Measurements from ENCODE around the gene PLEKHM3. TPM values are rescaled to one million over a fixed set of nuclear protein-coding genes. Genes with fewer than 3 reads are reported as not detected.

Gene PLEKHM3
- total and polyA plus RNA-seq, 2 donors (not counting 1 experiment from before 2014, with no cell fraction given) = 5.3 to 20.1 TPM

DNA sequence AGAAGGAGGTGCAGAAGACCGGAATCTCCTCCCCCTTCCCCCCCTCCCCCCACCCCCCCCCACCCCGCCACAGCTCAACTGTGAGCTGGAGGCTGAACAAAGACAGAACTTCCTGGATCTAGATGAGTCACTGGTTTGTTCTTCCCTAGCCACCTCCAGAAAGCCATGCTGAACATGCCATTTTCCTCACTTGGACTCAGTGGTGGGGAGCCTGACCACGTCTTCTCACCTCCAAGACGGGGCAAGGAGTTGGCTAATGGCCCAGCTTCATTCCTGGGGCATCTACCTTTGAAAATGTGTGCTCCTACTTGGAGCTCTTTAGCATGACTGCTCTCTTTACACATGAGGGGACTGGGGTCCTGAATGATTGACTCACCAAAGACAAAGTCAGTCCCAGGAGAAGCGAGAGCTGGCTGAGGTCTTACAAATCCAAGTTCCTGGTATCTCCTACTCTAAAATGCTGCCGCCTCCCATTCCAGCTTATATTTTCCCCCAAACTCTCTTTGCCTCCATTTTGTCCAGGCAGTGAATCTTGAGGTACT lies 233.0 kb downstream of the PLEKHM3 start:
- Histone ChIP-seq H2AFZ (ENCODE audit: low read length) (peak overlapping the region; percentile 88), H3K4me2 (ENCODE audit: extremely low read depth, insufficient read depth, low read length) (peak overlapping the region; percentile 35), H3K9ac (ENCODE audit: insufficient read depth, low read length) (no peak overlapping the region)

DNA sequence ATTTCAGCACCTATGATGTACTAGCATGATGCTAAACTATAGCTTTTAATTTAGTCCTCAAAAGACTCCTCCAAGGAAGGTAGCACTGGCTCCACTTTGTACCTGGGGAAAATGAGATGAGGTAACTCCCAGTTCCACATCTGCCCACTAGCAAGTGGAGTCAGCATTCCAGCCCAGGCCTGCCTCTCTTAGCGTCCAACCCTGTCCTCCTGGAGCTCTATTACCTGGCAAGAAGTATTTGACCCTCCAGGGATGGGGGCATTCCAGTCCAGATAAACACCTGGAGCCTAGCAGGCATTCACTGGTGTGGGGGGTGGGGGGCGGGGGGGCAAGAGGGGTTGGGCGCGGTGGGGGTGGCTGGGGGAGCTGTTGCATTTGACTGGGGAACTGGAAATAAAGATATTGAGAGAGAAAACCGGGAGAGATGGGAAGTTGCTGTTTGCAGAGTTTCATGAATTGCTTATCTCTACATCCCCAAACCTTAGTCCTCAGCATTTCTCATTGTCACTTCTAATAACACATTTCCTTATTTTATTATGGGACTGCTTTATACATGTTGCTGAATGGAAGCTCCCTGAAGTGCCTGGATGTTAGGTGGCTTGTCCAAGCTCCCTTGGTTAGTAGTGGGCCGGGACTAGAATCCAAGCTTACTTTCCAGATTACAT lies 233.6 kb downstream of the PLEKHM3 start:
- no peaks in the 10 kb centered on the region for H3K36me3 ChIP-seq (ENCODE audit: control insufficient read depth, insufficient read depth, low read length)
- no peak for TF ChIP-seq EZH2 (IDR thresholded peaks at IDR 0.05; ENCODE audit: low read length, missing control alignments)
- TF ChIP-seq, protein P1, sequence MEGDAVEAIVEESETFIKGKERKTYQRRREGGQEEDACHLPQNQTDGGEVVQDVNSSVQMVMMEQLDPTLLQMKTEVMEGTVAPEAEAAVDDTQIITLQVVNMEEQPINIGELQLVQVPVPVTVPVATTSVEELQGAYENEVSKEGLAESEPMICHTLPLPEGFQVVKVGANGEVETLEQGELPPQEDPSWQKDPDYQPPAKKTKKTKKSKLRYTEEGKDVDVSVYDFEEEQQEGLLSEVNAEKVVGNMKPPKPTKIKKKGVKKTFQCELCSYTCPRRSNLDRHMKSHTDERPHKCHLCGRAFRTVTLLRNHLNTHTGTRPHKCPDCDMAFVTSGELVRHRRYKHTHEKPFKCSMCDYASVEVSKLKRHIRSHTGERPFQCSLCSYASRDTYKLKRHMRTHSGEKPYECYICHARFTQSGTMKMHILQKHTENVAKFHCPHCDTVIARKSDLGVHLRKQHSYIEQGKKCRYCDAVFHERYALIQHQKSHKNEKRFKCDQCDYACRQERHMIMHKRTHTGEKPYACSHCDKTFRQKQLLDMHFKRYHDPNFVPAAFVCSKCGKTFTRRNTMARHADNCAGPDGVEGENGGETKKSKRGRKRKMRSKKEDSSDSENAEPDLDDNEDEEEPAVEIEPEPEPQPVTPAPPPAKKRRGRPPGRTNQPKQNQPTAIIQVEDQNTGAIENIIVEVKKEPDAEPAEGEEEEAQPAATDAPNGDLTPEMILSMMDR (conservative IDR thresholded peaks at IDR 0.05 in 1 of 2, IDR thresholded peaks at IDR 0.05 in 1 of 2; ENCODE audit: low read depth in 1 of 2, low read length in 2 of 2) = no peak
- no peak overlapping the region for H3K9ac ChIP-seq (ENCODE audit: insufficient read depth, low read length)
- no peak overlapping the region for H2AFZ ChIP-seq (ENCODE audit: low read length)
- no peaks in the 10 kb centered on the region for H3K27me3 ChIP-seq (ENCODE audit: control insufficient read depth, insufficient read depth, low read length)
- no peaks in the 10 kb centered on the region for H3K4me1 ChIP-seq (ENCODE audit: control insufficient read depth, extremely low read depth, insufficient read depth, low read length)
- no peak for DNase-seq (ENCODE audit: low read depth in 2 of 2)
- no peak overlapping the region for H3K4me2 ChIP-seq (ENCODE audit: extremely low read depth, insufficient read depth, low read length)
- H4K20me1 ChIP-seq (ENCODE audit: control insufficient read depth, extremely low read depth, insufficient read depth, low read length) = no peaks in the 10 kb centered on the region
- H3K4me3 ChIP-seq (replicated peaks in 1 of 4; ENCODE audit: control extremely low read depth in 1 of 4, insufficient read depth in 1 of 4, low read depth in 3 of 4, low read length in 4 of 4) = no peak overlapping the region
- H3K79me2 ChIP-seq (ENCODE audit: control insufficient read depth, insufficient read depth, low read length) = no peaks in the 10 kb centered on the region
- H3K27ac ChIP-seq (ENCODE audit: insufficient read depth, low read length) = no peak overlapping the region
- no peaks in the 10 kb centered on the region for H3K9me3 ChIP-seq (ENCODE audit: control insufficient read depth, insufficient read depth, low read depth, low read length)

More for the DNA sequence above, 233.0 kb downstream of the PLEKHM3 start:
- no peaks in the 10 kb centered on the region for H3K4me1 ChIP-seq (ENCODE audit: control insufficient read depth, extremely low read depth, insufficient read depth, low read length)
- DNase-seq (ENCODE audit: low read depth in 2 of 2) = peak; percentile 39 to 84
- H4K20me1 ChIP-seq (ENCODE audit: control insufficient read depth, extremely low read depth, insufficient read depth, low read length) = no peaks in the 10 kb centered on the region
- H3K27ac ChIP-seq (ENCODE audit: insufficient read depth, low read length) = no peak overlapping the region
- TF ChIP-seq, protein P1 (conservative IDR thresholded peaks at IDR 0.05 in 1 of 2, IDR thresholded peaks at IDR 0.05 in 1 of 2; ENCODE audit: low read depth in 1 of 2, low read length in 2 of 2) = no peak
- no peak for TF ChIP-seq EZH2 (IDR thresholded peaks at IDR 0.05; ENCODE audit: low read length, missing control alignments)
- no peaks in the 10 kb centered on the region for H3K27me3 ChIP-seq (ENCODE audit: control insufficient read depth, insufficient read depth, low read length)
- H3K79me2 ChIP-seq (ENCODE audit: control insufficient read depth, insufficient read depth, low read length) = no peaks in the 10 kb centered on the region
- no peaks in the 10 kb centered on the region for H3K36me3 ChIP-seq (ENCODE audit: control insufficient read depth, insufficient read depth, low read length)
- H3K4me3 ChIP-seq (replicated peaks in 1 of 4; ENCODE audit: control extremely low read depth in 1 of 4, insufficient read depth in 1 of 4, low read depth in 3 of 4, low read length in 4 of 4) = no peak overlapping the region
- H3K9me3 ChIP-seq (ENCODE audit: control insufficient read depth, insufficient read depth, low read depth, low read length) = no peaks in the 10 kb centered on the region

DNA sequence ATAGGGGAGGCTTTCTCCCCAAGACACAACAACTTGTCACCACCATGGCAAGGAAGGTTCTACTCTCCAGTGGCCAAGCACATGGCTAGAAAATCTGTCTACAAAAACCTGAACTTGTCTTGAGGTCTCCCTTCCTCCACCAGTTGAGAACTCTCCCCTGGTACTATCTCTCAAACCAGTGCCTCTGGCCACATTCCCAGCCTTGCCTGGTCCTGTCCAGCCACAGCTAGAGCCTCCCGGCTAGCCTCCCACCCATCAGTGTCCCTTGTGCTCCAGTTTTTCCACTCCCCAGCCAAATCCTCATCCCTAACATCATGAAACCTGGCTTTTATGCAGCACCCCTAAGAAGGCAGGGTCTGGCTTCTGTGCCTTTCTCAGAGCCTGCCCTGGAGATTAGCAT lies 234.4 kb downstream of the PLEKHM3 start:
- Histone ChIP-seq H3K27ac (ENCODE audit: insufficient read depth, low read length) (no peak overlapping the region), H3K36me3 (ENCODE audit: control insufficient read depth, insufficient read depth, low read length) (no peaks in the 10 kb centered on the region), H4K20me1 (ENCODE audit: control insufficient read depth, extremely low read depth, insufficient read depth, low read length) (no peaks in the 10 kb centered on the region), H3K79me2 (ENCODE audit: control insufficient read depth, insufficient read depth, low read length) (no peaks in the 10 kb centered on the region), H3K9ac (ENCODE audit: insufficient read depth, low read length) (no peak overlapping the region), H3K4me2 (ENCODE audit: extremely low read depth, insufficient read depth, low read length) (no peak overlapping the region), H3K4me3 (replicated peaks in 1 of 4; ENCODE audit: control extremely low read depth in 1 of 4, insufficient read depth in 1 of 4, low read depth in 3 of 4, low read length in 4 of 4) (no peak overlapping the region), H2AFZ (ENCODE audit: low read length) (no peak overlapping the region), H3K9me3 (ENCODE audit: control insufficient read depth, insufficient read depth, low read depth, low read length) (no peaks in the 10 kb centered on the region), H3K4me1 (ENCODE audit: control insufficient read depth, extremely low read depth, insufficient read depth, low read length) (no peaks in the 10 kb centered on the region), H3K27me3 (ENCODE audit: control insufficient read depth, insufficient read depth, low read length) (no peaks in the 10 kb centered on the region)
- DNase-seq (ENCODE audit: low read depth in 2 of 2) = no peak
- TF ChIP-seq, protein P1 (conservative IDR thresholded peaks at IDR 0.05 in 1 of 2, IDR thresholded peaks at IDR 0.05 in 1 of 2; ENCODE audit: low read depth in 1 of 2, low read length in 2 of 2) = no peak
- no peak for TF ChIP-seq EZH2 (IDR thresholded peaks at IDR 0.05; ENCODE audit: low read length, missing control alignments)

Measured in fibroblast of lung (primary cell).